ENCODE results near the gene SMIM1. TPM values are rescaled to one million over a fixed set of nuclear protein-coding genes. Genes with fewer than 3 reads are reported as not detected.

The SMIM1 gene
- polyA plus RNA-seq, 2 donors, result 1.1 to 1.9 TPM

DNA sequence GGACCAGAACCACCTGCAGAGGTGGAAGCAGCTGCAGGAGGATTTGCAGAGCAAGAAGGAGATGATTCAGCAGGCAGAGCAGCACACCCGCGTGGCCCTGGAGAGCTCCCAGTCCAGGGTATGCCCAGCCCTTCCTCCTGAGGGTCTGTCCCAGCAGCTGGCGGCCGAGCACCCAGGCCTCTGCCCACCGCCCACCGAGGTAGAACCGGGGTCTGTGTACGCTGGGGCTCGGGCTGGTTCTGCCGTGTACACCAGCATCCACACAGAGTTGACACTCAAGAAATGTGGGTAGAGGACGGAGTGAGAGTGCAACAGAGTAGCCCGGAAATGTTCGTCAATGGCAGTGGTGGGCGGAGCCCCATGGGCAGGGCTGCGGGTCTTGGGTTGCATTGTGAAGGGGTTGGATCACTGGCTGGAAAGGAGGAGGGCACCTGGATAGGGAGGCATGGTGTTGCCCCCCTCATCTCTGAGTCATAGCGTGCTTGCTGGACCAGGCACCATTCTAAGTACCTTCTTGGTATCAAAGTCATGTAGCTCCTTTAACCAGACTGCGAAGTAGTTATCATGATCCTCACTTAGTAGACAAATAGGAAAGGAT lies 5.1 kb upstream of the SMIM1 start:
- no peak overlapping the region for H3K4me3 ChIP-seq (ENCODE audit: low read depth in 1 of 2, low read length in 2 of 2)
- peaks cover 4 to 5% of the 10 kb centered on the region in 2 donors for H3K4me1 ChIP-seq (ENCODE audit: control insufficient read depth in 2 of 2, insufficient read depth in 2 of 2, low read length in 1 of 2)
- no peaks in the 10 kb centered on the region for H3K36me3 ChIP-seq (ENCODE audit: control insufficient read depth in 2 of 2, insufficient read depth in 2 of 2, low read length in 1 of 2)
- no peaks in the 10 kb centered on the region for H3K27me3 ChIP-seq (ENCODE audit: control insufficient read depth in 1 of 2, insufficient read depth in 2 of 2, low read length in 2 of 2)
- no peaks in the 10 kb centered on the region for H3K9me3 ChIP-seq (ENCODE audit: control insufficient read depth in 2 of 2, insufficient read depth in 1 of 2, low read depth in 1 of 2, low read length in 1 of 2)
- no peak overlapping the region for H3K27ac ChIP-seq (ENCODE audit: low read depth in 2 of 2, low read length in 1 of 2)
- WGBS, 2 donors, result 87 to 91% methylated on average over 17 of the region's 17 CpGs

DNA sequence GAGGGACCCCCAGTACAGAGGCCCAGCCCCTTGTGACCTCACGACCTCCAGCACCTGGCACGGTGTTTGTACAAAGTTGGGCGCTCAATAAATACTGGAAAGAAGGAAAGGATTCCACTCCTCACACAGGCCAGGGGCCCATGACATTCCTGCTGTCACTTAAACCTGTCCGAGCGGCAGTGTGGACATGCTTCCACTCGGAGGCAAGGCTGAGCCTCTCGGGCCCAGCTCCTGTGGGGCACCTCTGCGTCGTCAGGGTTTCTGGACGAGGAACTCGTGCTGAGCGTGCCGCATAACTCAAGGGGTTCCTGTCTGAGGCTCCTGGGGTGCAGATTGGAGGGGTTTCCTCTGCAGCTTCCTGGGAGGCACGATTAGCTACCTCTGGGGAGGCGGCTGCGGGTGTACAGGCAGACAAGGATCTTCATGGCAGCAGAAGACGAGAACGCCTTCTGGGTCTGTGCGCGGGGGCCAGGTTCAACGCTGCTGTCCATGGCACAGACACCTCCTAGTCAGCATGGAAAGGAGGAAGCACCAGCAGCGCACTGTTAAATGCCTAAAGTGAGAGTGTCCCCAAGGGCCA lies 3.6 kb upstream of the SMIM1 start:
- no peaks in the 10 kb centered on the region for H3K27me3 ChIP-seq (ENCODE audit: control insufficient read depth in 1 of 2, insufficient read depth in 2 of 2, low read length in 2 of 2)
- no peak overlapping the region for H3K27ac ChIP-seq (ENCODE audit: low read depth in 2 of 2, low read length in 1 of 2)
- H3K4me1 ChIP-seq (ENCODE audit: control insufficient read depth in 2 of 2, insufficient read depth in 2 of 2, low read length in 1 of 2), result peaks cover 4 to 14% of the 10 kb centered on the region in 2 donors
- 91 to 92% methylated on average over 22 of the region's 22 CpGs for WGBS, 2 donors
- no peak overlapping the region for H3K4me3 ChIP-seq (ENCODE audit: low read depth in 1 of 2, low read length in 2 of 2)
- H3K9me3 ChIP-seq (ENCODE audit: control insufficient read depth in 2 of 2, insufficient read depth in 1 of 2, low read depth in 1 of 2, low read length in 1 of 2), result no peaks in the 10 kb centered on the region
- no peaks in the 10 kb centered on the region for H3K36me3 ChIP-seq (ENCODE audit: control insufficient read depth in 2 of 2, insufficient read depth in 2 of 2, low read length in 1 of 2)

DNA sequence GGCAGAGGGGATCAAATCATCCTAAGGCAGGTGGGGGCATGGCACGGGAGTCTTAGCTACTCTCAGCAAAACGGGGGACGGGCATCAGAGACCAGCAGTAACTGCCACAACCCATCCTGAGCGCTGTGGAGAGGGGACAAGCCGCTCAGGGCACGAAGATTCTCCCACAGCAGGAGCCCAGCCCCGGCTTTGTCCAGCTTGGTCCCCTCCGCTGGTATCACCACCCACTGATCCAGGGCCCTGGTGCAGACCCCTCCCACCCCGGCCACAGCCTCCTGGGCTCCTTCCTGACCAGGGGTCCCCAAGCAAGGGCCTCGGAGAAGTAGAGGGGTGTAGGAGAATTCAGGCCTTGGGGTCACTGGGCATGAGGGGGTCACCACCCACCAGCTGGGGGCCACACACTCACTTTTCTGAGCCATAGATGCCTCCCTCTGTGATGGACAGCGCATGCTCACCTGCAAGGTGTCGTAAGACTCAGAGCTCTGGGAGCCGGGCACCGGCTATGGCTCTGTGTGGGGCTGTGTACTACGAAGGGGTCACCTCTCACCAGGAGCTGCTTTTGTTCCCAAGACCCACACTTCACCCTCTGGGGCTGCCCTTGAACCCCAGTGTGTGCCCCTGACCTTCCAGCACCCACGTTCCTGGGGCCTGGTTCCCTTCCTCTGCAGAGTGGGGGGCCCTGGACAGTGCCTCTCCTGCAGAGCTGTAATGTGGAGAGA lies 2.3 kb upstream of the SMIM1 start:
- peaks cover 4 to 14% of the 10 kb centered on the region in 2 donors for H3K4me1 ChIP-seq (ENCODE audit: control insufficient read depth in 2 of 2, insufficient read depth in 2 of 2, low read length in 1 of 2)
- 88 to 91% methylated on average over 16 of the region's 16 CpGs for WGBS, 2 donors
- H3K36me3 ChIP-seq (ENCODE audit: control insufficient read depth in 2 of 2, insufficient read depth in 2 of 2, low read length in 1 of 2), result no peaks in the 10 kb centered on the region
- no peaks in the 10 kb centered on the region for H3K9me3 ChIP-seq (ENCODE audit: control insufficient read depth in 2 of 2, insufficient read depth in 1 of 2, low read depth in 1 of 2, low read length in 1 of 2)
- H3K27me3 ChIP-seq (ENCODE audit: control insufficient read depth in 1 of 2, insufficient read depth in 2 of 2, low read length in 2 of 2), result no peaks in the 10 kb centered on the region
- no peak overlapping the region for H3K4me3 ChIP-seq (ENCODE audit: low read depth in 1 of 2, low read length in 2 of 2)
- no peak overlapping the region for H3K27ac ChIP-seq (ENCODE audit: low read depth in 2 of 2, low read length in 1 of 2)

DNA sequence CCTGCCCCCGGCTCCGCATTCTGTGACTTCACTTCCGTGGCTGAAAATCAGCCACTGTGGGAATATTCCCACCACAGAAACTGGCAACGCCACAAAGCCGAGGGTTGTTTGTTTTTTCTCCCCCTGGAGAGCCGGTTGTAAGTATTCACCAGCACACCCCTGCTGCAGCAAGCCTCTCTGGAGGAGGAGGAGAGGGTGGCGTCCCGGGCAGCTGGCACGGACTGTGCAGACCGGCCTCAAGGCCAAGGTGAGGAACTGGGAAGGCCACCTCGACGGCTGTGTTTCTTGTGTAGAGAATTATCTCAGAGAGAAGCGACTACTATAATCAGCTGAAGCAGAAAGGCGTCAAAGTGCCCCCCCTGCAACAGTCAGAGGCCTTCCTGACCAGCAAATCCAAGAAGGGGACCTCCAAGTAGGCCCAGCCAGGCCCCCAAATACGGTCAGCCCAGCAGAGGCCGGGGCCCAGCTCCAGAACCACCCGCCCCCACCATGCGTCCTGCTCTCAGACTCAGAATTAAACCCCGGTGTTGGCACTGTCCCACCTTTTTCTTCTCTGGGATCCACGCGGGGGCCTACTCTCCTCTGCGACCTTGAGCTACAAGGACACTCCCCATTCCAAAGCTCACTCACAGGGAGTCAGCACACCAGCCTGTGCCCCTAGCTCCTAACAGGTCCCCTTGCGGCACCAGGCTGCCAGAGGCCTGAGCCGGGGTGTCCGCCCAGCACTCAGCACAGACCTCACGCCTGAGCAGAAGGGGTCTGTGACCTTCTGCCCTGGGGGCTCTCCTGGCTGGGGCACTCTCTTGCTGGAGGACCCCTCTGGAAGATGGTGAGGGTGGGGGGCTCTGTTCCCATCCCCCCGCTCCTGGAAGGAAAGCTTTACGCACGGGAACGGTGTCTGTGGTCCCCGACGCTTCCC lies 1.2 kb upstream of the SMIM1 start:
- peaks cover 7 to 25% of the 10 kb centered on the region in 2 donors for H3K4me1 ChIP-seq (ENCODE audit: control insufficient read depth in 2 of 2, insufficient read depth in 2 of 2, low read length in 1 of 2)
- H3K4me3 ChIP-seq (ENCODE audit: low read depth in 1 of 2, low read length in 2 of 2), result peak overlapping the region; percentile 34 to 54
- no peaks in the 10 kb centered on the region for H3K9me3 ChIP-seq (ENCODE audit: control insufficient read depth in 2 of 2, insufficient read depth in 1 of 2, low read depth in 1 of 2, low read length in 1 of 2)
- H3K27me3 ChIP-seq (ENCODE audit: control insufficient read depth in 1 of 2, insufficient read depth in 2 of 2, low read length in 2 of 2), result no peaks in the 10 kb centered on the region
- no peak overlapping the region for H3K27ac ChIP-seq (ENCODE audit: low read depth in 2 of 2, low read length in 1 of 2)
- WGBS, 2 donors, result 49 to 51% methylated on average over 32 of the region's 32 CpGs
- no peaks in the 10 kb centered on the region for H3K36me3 ChIP-seq (ENCODE audit: control insufficient read depth in 2 of 2, insufficient read depth in 2 of 2, low read length in 1 of 2)

DNA sequence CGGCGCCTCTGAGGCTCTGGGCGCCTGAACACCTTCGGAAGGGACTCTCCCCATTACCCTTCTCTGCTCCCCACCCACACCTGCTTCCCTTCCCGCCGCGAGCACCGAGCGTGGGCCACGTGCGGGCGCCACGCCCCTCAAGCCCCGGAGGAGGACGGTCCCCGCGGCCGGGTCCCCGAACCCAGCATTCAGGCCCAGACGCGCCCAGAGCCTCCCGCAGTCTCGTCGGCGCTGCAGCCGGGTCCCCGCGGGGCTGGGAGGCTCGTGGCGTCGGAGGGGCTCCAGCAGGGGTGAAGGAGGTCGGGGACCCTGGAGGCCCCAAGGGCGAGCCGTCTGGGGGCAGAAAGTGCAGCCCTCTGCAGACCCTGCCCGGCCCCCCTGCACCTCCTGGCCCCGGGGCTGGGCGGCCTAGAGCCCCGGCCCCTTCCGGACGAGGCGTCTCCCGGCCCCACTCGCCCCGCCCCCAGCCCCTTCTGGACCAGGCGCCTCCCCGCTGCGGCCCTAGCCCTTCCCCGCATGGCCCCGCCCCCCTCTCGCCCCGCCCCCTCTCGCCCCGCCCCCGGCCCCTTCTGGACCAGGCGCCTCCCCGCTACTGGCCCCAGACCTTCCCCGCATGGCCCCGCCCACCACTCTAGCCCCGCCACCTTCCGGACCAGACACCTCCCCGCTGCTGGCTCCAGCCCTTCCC lies 378 bp upstream of the SMIM1 start:
- WGBS, 2 donors, result 0 to 1% methylated on average over 36 to 60 of the region's 61 CpGs
- Histone ChIP-seq H3K4me3 (ENCODE audit: low read depth in 1 of 2, low read length in 2 of 2) (peak overlapping the region; percentile 34 to 54), H3K9me3 (ENCODE audit: control insufficient read depth in 2 of 2, insufficient read depth in 1 of 2, low read depth in 1 of 2, low read length in 1 of 2) (no peaks in the 10 kb centered on the region), H3K36me3 (ENCODE audit: control insufficient read depth in 2 of 2, insufficient read depth in 2 of 2, low read length in 1 of 2) (no peaks in the 10 kb centered on the region), H3K4me1 (ENCODE audit: control insufficient read depth in 2 of 2, insufficient read depth in 2 of 2, low read length in 1 of 2) (peaks cover 7 to 32% of the 10 kb centered on the region in 2 donors), H3K27ac (ENCODE audit: low read depth in 2 of 2, low read length in 1 of 2) (peak overlapping the region in 1 of 2 donors; percentile 34), H3K27me3 (ENCODE audit: control insufficient read depth in 1 of 2, insufficient read depth in 2 of 2, low read length in 2 of 2) (no peaks in the 10 kb centered on the region)

DNA sequence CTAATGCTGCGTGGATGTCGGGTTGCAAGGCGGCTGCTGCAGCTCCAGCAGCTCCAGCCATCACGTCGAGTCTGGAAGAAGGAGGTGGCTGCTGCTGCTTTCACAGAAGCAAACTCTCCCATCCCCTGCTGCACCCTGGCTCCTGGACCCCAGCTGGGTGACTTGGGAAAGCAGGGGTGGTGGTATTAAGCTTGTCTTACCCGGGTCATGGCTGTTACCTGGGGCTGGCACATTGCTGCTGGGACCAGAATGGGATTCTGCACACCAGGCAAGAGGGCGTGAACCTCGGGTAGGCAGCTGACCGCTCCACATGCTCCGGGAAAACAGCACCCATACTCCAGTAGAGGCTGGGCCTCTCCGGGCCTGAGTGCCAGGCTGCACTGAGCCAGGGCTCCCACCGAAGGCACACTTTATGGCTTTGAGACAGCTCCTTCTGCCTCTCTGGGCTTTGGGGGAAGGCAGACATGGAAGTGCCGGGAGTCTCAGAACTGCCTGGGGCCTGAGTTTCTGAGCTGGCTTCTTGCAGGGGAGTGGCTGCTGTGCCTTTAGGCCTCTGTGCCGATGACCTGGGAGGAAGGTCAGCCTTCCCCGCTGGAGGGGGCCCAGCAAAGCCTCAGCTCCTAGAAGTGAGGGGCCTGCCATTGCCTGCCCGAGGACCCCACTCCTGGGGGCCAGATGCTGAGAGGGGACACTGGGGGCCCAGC lies 1.2 kb downstream of the SMIM1 start:
- Histone ChIP-seq H3K4me3 (ENCODE audit: low read depth in 1 of 2, low read length in 2 of 2) (no peak overlapping the region), H3K27ac (ENCODE audit: low read depth in 2 of 2, low read length in 1 of 2) (no peak overlapping the region), H3K36me3 (ENCODE audit: control insufficient read depth in 2 of 2, insufficient read depth in 2 of 2, low read length in 1 of 2) (peaks cover 0 to 5% of the 10 kb centered on the region in 2 donors), H3K27me3 (ENCODE audit: control insufficient read depth in 1 of 2, insufficient read depth in 2 of 2, low read length in 2 of 2) (no peaks in the 10 kb centered on the region), H3K4me1 (ENCODE audit: control insufficient read depth in 2 of 2, insufficient read depth in 2 of 2, low read length in 1 of 2) (peaks cover 7 to 33% of the 10 kb centered on the region in 2 donors), H3K9me3 (ENCODE audit: control insufficient read depth in 2 of 2, insufficient read depth in 1 of 2, low read depth in 1 of 2, low read length in 1 of 2) (no peaks in the 10 kb centered on the region)
- WGBS, 2 donors, result 69 to 71% methylated on average over 16 of the region's 16 CpGs

DNA sequence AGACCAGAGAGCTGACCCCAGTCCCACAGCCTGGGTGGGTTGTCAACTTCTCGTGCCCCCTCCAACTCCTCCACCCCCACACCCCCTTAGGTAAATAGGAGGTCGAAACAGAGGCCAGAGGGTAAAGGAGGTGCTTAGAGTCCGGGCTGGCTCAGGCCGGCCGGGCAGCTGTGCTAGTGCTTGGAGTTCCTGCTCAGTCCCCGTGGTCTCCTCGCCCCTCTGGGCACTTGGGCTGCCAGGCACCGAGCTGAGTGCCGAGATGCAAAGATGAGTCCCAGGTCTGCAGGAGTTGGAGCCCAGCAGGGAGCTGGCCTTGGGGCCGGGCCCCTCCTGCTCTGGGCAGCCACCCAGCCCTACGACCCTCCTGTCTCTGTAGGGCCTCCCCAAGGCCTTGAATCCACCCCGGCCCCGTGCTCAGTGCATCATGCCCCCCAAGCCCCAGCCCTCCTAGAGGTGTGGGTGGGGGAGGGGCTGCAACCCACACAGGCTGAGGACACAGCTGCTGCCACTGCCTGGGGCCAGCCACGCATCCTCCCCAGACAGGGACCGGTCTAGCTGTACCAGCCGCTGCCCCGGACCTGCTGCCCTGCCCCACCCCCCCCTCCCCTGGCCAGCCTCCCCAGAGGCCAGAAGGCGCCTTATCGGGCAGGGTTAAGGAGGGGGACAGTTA lies 1.9 kb downstream of the SMIM1 start:
- H3K4me1 ChIP-seq (ENCODE audit: control insufficient read depth in 2 of 2, insufficient read depth in 2 of 2, low read length in 1 of 2), result peaks cover 7 to 33% of the 10 kb centered on the region in 2 donors
- peaks cover 0 to 12% of the 10 kb centered on the region in 2 donors for H3K36me3 ChIP-seq (ENCODE audit: control insufficient read depth in 2 of 2, insufficient read depth in 2 of 2, low read length in 1 of 2)
- H3K27me3 ChIP-seq (ENCODE audit: control insufficient read depth in 1 of 2, insufficient read depth in 2 of 2, low read length in 2 of 2), result no peaks in the 10 kb centered on the region
- WGBS, 2 donors, result 79 to 83% methylated on average over 19 of the region's 19 CpGs
- H3K9me3 ChIP-seq (ENCODE audit: control insufficient read depth in 2 of 2, insufficient read depth in 1 of 2, low read depth in 1 of 2, low read length in 1 of 2), result no peaks in the 10 kb centered on the region
- no peak overlapping the region for H3K4me3 ChIP-seq (ENCODE audit: low read depth in 1 of 2, low read length in 2 of 2)
- no peak overlapping the region for H3K27ac ChIP-seq (ENCODE audit: low read depth in 2 of 2, low read length in 1 of 2)

DNA sequence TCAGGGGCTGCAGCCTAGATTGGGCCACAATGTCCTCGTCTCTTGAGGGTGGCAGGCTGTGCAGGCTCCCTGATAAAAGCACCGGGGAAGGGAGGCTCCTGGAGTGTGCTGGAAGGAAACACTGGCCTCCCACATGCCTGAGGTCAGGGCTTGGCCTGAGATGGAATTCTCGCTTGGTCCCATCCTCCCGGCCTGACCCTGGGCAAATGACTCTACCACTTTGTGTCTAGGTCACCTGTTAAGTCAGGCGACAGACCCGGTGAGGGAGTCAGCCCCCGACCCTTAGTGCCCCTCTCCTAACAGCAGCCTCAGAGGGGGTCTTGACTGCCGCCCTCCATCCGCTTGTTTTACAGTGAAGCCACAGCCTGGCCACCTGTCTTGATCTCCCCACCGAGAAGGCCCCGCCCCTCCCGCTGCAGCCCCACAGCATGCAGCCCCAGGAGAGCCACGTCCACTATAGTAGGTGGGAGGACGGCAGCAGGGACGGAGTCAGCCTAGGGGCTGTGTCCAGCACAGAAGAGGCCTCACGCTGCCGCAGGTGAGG lies 2.5 kb downstream of the SMIM1 start:
- H3K27ac ChIP-seq (ENCODE audit: low read depth in 2 of 2, low read length in 1 of 2), result no peak overlapping the region
- H3K9me3 ChIP-seq (ENCODE audit: control insufficient read depth in 2 of 2, insufficient read depth in 1 of 2, low read depth in 1 of 2, low read length in 1 of 2), result no peaks in the 10 kb centered on the region
- H3K36me3 ChIP-seq (ENCODE audit: control insufficient read depth in 2 of 2, insufficient read depth in 2 of 2, low read length in 1 of 2), result peaks cover 2 to 18% of the 10 kb centered on the region in 2 donors
- H3K4me1 ChIP-seq (ENCODE audit: control insufficient read depth in 2 of 2, insufficient read depth in 2 of 2, low read length in 1 of 2), result peaks cover 7 to 33% of the 10 kb centered on the region in 2 donors
- WGBS, 2 donors, result 56 to 63% methylated on average over 17 of the region's 17 CpGs
- no peaks in the 10 kb centered on the region for H3K27me3 ChIP-seq (ENCODE audit: control insufficient read depth in 1 of 2, insufficient read depth in 2 of 2, low read length in 2 of 2)
- H3K4me3 ChIP-seq (ENCODE audit: low read depth in 1 of 2, low read length in 2 of 2), result no peak overlapping the region

Measured in esophagus (tissue), 2 donors.